Activated naive CD4-positive, alpha-beta T cell treated with Interleukin-2 at 50 U/mL for 16 hours (primary cell): Measurements from ENCODE around the gene ROMO1.
"Not testable (repeated sequence)": the region's sequence is repeated elsewhere in the genome, so short reads cannot be mapped to it uniquely, and the experiment has no call there.

Source experiments
- DNase-seq: peaks from one replicate; pipeline ENCODE4 v3.0.0-alpha.2; 2020

Gene ROMO1

GRCh38 chr20:35681960-35682359, 17.2 kb upstream of the ROMO1 start:
- DNase-seq, result no peak

DNA sequence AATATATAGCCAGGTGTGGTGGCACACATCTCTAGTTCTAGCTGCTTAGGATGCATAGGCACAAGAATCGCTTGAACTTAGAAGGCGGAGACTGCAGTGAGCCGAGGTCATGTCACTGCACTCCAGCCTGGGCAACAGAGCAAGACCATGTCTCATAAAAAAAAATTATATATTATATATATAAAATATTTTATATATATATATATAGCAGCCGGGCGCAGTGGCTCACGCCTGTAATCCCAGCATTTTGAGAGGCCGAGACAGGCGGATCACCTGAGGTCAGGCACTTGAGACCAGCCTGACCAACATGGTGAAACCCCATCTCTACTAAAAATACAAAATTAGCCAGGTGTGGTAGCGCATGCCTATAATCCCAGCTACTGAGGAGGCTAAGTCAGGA, 13.8 kb upstream of the ROMO1 start:
- DNase-seq, result not testable (repeated sequence)

DNA sequence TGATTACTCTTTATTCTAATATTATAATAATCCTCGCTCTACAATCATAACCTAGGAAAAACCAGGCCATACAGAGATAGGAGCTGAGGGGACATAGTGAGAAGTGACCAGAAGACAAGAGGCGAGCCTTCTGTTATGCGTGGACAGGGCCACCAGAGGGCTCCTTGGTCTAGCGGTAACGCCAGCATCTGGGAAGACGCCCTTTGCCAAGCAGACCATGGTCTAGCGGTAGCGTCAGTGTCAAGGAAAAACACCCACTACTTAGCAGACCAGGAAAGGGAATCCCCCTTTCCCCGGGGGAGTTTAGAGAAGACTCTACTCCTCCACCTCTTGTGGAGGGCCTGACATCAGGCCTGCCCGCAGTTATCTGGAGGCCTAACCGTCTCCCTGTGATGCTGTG, 12.3 kb upstream of the ROMO1 start:
- DNase-seq, result not testable (repeated sequence)

DNA sequence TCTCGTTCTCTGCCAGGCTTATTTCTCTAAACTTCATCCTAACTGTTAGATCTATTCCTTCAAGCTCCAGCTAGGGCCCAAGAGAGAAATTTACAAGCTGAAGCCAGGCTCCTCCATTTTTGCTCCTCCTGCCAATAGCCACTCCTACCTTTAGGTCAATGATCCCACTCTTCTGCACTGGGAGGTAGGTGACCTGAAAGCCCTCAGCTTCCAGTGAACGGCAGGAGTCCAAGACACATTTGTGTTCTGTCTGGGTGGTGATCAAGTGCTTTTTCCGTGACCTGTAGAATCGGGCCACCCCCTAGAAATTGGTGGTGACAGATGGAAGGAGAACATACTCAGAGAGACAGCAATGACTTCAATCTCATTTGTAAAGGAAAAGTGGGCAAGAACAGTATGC, 8.9 kb upstream of the ROMO1 start:
- no peak for DNase-seq

- no peak for DNase-seq
Observed at GRCh38 chr20:35695245-35695749, 3.9 kb upstream of the ROMO1 start.

DNA sequence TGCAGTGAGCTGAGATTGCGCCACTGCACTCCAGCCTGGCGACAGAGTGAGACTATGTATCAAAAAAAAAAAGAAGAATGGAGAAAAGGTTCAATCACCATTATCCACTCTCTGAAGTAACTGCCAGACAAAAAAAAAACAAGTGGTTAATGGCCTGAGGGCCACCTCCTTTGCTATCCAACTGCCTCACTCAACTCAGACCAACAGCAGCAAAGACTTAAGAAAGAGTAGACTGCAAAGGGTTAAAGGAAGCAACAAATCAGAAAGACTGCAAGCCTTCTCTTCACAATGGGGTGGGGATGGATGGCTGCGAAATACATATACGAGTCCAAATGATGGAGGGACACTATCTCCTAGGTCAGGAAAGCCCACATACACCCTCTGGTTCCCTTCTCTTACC, 3.2 kb upstream of the ROMO1 start:
- no peak for DNase-seq

- DNase-seq, result no peak
Observed at GRCh38 chr20:35697696-35698297, 1.4 kb upstream of the ROMO1 start.

- DNase-seq, result no peak
Observed at GRCh38 chr20:35698298-35699126, 693 bp upstream of the ROMO1 start.

- DNase-seq, result no peak
Observed at GRCh38 chr20:35699957-35700624, 886 bp downstream of the ROMO1 start.

- DNase-seq, result no peak
Observed at GRCh38 chr20:35700625-35701148, 1.5 kb downstream of the ROMO1 start.

- no peak for DNase-seq
Observed at GRCh38 chr20:35702051-35702823, 3.0 kb downstream of the ROMO1 start.

DNA sequence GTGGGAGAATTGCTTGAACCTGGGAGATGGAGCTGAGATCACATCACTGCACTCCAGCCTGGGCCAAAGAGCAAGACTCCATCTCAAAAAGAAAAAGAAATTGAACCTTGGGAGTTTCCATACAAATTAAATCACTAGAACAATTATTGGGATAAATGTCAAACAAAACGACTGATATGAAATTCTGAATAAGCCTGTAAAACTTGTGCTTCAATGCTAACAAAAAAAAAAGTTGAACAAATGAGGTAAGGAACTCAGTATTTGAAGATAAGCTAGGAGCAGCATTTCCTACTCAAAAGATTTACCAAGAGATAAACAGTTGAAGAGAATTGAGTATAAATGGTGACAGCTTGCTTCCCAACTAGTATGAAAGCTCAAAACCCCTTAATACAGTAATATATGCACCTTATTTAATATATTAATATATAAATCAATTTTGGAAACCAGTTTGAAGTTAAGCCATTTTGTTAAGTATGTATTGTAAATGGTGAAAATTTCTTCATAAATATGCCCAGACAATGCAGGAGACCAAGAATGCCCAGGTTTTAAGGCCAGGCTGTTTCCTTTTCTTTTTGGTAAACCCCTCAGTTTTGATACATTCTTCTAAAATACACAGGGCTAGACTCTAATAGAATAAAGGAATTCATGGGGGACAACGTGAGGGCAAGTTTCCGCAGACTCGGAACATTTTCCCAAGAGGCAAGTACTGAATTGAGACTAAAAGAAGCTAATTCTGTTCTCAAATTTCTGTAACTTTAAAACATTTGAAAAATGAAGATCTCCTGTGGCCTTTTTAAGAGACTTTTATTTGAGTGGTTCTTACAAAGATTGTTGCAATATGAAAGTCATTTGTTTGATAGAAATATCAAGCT, 3.9 kb downstream of the ROMO1 start:
- DNase-seq, result no peak

GRCh38 chr20:35704514-35705261, 5.5 kb downstream of the ROMO1 start:
- DNase-seq, result no peak

GRCh38 chr20:35705894-35706293, 6.7 kb downstream of the ROMO1 start:
- DNase-seq, result not testable (repeated sequence)

DNA sequence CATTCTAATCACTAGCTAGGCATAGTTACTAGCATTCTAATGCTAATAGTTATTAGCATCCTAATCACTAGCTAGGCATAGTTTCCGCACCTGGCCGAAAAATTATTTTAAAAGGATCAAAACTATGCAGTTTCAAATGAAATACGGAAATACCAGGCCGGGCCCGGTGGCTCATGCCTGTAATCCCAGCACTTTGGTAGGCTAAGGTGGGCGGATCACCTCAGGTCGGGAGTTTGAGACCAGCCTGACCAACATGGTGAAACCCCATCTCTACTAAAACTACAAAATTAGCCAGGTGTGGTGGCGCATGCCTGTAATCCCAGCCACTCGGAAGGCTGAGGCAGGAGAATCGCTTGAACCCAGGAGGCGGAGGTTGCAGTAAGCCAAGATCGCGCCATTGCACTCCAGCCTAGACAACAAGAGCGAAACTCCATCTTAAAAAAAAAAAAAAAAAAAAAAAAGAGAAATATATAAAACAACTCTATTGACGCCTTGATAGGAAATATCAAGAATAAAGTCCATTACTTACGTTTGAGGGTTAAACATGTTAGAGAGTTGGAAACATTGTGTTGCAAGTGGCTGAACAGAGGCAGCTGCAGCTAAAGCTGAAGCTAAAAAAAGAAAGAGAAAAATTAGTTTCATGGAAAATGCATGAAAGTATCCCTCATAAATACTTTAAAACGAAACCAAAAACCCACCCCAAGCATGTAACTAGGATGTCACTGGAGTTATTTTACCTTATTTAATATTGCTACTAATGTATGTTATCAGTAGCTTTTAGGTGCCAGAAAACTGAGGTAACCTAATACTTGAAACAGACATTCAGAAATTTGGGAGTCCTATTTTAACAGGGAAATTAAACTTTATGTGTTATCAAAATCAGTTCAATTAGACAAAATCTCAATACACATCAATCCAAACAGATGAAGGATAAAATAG, 7.7 kb downstream of the ROMO1 start:
- DNase-seq, result not testable (repeated sequence)

DNA sequence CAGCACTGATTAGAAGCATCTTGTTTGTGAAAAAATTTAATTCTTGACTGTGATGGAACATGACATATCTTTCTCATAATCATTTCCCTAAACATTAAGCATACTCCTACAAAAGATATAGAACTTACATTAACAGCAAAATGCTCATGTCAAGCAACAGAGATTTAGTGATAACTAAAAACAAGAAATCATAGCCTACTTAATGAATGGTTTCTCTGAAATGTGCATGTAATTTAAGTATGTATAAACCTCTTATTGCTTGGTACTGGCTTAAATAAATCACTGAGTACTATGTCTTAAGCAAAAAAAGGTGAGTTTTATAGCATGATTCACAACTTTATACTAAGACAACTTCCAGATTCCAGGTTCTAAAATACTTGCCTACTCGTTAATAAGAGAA, 9.3 kb downstream of the ROMO1 start:
- DNase-seq, result no peak

DNA sequence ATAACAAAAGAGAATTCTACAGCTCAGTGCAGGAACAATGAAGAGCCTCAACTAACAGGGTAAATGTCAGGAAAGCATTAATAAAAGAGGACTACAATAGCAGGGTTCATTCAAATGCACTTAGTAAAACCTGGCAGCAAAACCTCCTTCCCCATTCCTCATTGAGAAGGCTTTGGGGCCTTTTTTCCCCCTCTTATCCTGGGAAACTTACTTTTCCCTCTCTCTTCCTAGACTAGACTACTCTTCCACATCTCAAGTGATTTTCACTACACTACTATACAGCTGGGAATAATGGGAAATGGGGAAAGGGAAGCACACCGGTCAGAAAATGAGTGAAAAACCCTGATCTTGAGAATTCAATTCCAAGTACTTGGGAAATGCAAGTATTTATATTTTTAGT, 10.1 kb downstream of the ROMO1 start:
- no peak for DNase-seq

DNA sequence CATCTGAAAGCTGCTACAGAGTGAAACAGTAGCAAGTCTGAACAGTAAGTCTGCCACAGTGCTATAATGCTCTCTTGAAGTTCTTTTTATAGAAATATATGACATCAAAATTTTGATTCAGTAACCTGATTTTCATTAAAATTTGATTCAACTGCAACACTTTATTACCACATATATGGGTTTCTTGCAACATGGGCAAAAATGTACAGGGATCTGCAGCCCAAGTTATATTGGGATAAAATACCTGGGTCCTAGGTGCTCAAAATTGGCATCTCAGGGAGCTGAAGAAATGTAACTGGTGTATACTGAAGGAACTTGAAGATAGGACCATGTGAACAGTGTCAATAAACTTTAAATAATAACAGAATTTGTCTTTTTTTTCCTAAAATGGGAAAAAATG, 10.8 kb downstream of the ROMO1 start:
- DNase-seq, result no peak

- DNase-seq, result no peak
Observed at GRCh38 chr20:35710884-35711587, 11.8 kb downstream of the ROMO1 start.
